Neural cell (in vitro differentiated cells): ENCODE measurements around the gene DNMBP. TPM values are rescaled to one million over a fixed set of nuclear protein-coding genes. Genes with fewer than 3 reads are reported as not detected.

Experiments
- H2AFZ ChIP-seq: fragments of 200-600, 300-800 bp; sonication (generic), shearing (Covaris generic); 2 replicates; pipeline ENCODE4 v1.6.0; 2014; ENCODE audit warnings: low read depth, mild to moderate bottlenecking, antibody characterized with exemption, low read length, moderate library complexity
- H3F3A ChIP-seq: fragments of 200-600 bp; shearing (Covaris generic); 2 replicates; pipeline ENCODE4 v1.6.1; 2016; ENCODE audit warnings: mild to moderate bottlenecking, moderate library complexity, mixed read lengths, antibody characterized with exemption, low read length; ENCODE audit not compliant: insufficient read depth, poor library complexity, severe bottlenecking
- H3K27ac ChIP-seq: fragments of 200-600, 300-800 bp; sonication (generic), shearing (Covaris generic); 2 replicates; pipeline ENCODE4 v1.5.1; 2014; ENCODE audit warnings: mild to moderate bottlenecking, low read length, moderate library complexity
- H3K27me3 ChIP-seq: fragments of 300-800, 200-600 bp; sonication (generic), shearing (Covaris generic); 2 replicates; pipeline ENCODE4 v1.6.0; 2014; ENCODE audit warnings: mild to moderate bottlenecking, low read depth, low read length, moderate library complexity; ENCODE audit not compliant: insufficient read depth
- H3K36me3 ChIP-seq: fragments of 300-800, 200-600 bp; sonication (generic), shearing (Covaris generic); 2 replicates; pipeline ENCODE4 v1.5.1; 2014; ENCODE audit warnings: mild to moderate bottlenecking, antibody characterized with exemption, low read length, moderate library complexity; ENCODE audit not compliant: insufficient read depth
- H3K4me2 ChIP-seq: fragments of 300-800, 200-600 bp; sonication (generic), shearing (Covaris generic); 2 replicates; pipeline ENCODE4 v1.6.0; 2014; ENCODE audit warnings: mild to moderate bottlenecking, low read length
- H3K4me3 ChIP-seq: fragments of 300-800, 200-600 bp; sonication (generic), shearing (Covaris generic); 2 replicates; pipeline ENCODE4 v1.5.1; 2014; ENCODE audit warnings: mild to moderate bottlenecking, low read length, moderate library complexity
- H3K79me2 ChIP-seq: fragments of 200-600 bp; shearing (Covaris generic); replicated peaks from 2 replicates; pipeline ENCODE4 v1.6.0; 2014; ENCODE audit warnings: mild to moderate bottlenecking, low read length, moderate library complexity; ENCODE audit not compliant: insufficient read depth
- H3K9ac ChIP-seq: fragments of 300-800, 200-600 bp; sonication (generic), shearing (Covaris generic); 2 replicates; pipeline ENCODE4 v1.6.1; 2016; ENCODE audit warnings: mild to moderate bottlenecking, low read length, mixed read lengths
- H3K9me2 ChIP-seq: fragments of 200-600 bp; shearing (Covaris generic); 2 replicates; pipeline ENCODE4 v1.6.1; 2016; ENCODE audit warnings: mild to moderate bottlenecking, low read length, mixed read lengths; ENCODE audit not compliant: insufficient read depth
- H3K9me3 ChIP-seq: fragments of 200-600, 300-800 bp; sonication (generic), shearing (Covaris generic); 2 replicates; pipeline ENCODE4 v1.6.1; 2016; ENCODE audit warnings: mild to moderate bottlenecking, mixed run types, low read length, moderate library complexity, mixed read lengths
- H4K20me1 ChIP-seq: fragments of 200-600 bp; shearing (Covaris generic); 2 replicates; pipeline ENCODE4 v1.6.1; 2016; ENCODE audit warnings: mild to moderate bottlenecking, mixed run types; ENCODE audit not compliant: insufficient read depth
- CTCF ChIP-seq: fragments of 450-650 bp; IDR thresholded peaks from 2 replicates; pipeline ENCODE4 v1.5.1; 2014; ENCODE audit warnings: antibody characterized with exemption, mild to moderate bottlenecking, moderate library complexity; ENCODE audit not compliant: poor library complexity, severe bottlenecking
- EP300 ChIP-seq: fragments of 450-650 bp; conservative IDR thresholded peaks from 2 replicates; pipeline ENCODE4 v1.6.1; 2014; ENCODE audit warnings: antibody characterized with exemption, mild to moderate bottlenecking, moderate library complexity; ENCODE audit not compliant: poor library complexity, severe bottlenecking
- EZH2 ChIP-seq: fragments of 200-600, 300-800 bp; shearing (Covaris generic), sonication (generic); IDR thresholded peaks from 2 replicates; pipeline ENCODE4 v1.6.1; 2014; ENCODE audit warnings: antibody characterized with exemption, low read length, borderline replicate concordance, mild to moderate bottlenecking; ENCODE audit not compliant: insufficient read depth, poor library complexity, severe bottlenecking
- MXI1 ChIP-seq: fragments of 450-650 bp; conservative IDR thresholded peaks from 2 replicates; pipeline ENCODE4 v1.6.1; 2014; ENCODE audit warnings: antibody characterized with exemption, mild to moderate bottlenecking; ENCODE audit not compliant: poor library complexity, severe bottlenecking
- POLR2AphosphoS5 ChIP-seq: IDR thresholded peaks from 2 replicates; pipeline ENCODE4 v1.6.1; 2012
- RAD21 ChIP-seq: fragments of 450-650 bp; conservative IDR thresholded peaks from 2 replicates; pipeline ENCODE4 v1.6.1; 2014; ENCODE audit warnings: antibody characterized with exemption, mild to moderate bottlenecking, moderate library complexity
- REST ChIP-seq: IDR thresholded peaks from 2 replicates; pipeline ENCODE4 v1.6.1; 2012; ENCODE audit warnings: borderline replicate concordance
- SMC3 ChIP-seq: fragments of 450-650 bp; conservative IDR thresholded peaks from 2 replicates; pipeline ENCODE4 v1.6.1; 2014; ENCODE audit warnings: antibody characterized with exemption, mild to moderate bottlenecking, moderate library complexity; ENCODE audit not compliant: poor library complexity
- TAF1 ChIP-seq: IDR thresholded peaks from 2 replicates; pipeline ENCODE4 v1.6.1; 2012; ENCODE audit warnings: low read depth
- polyA plus RNA-seq: library from polyadenylated mRNA; depleted of rRNA; stranded (reverse); fragments of >200 nt; gene quantifications from 2 replicates; pipeline ENCODE4 v1.2.3, GENCODE V29; 2014

Gene DNMBP
- polyA plus RNA-seq, 1 donor from 2014 or later: 2.3 TPM

- Histone ChIP-seq H3K9me2 (no peaks in the 10 kb centered on the region), H3F3A (no peaks in the 10 kb centered on the region), H4K20me1 (no peaks in the 10 kb centered on the region), H3K36me3 (no peaks in the 10 kb centered on the region), H3K9ac (no peak overlapping the region), H2AFZ (no peak overlapping the region), H3K9me3 (no peaks in the 10 kb centered on the region), H3K27me3 (no peaks in the 10 kb centered on the region), H3K79me2 (no peaks in the 10 kb centered on the region), H3K4me2 (no peak overlapping the region), H3K4me3 (no peak overlapping the region), H3K27ac (no peak overlapping the region)
- no peak for TF ChIP-seq MXI1
- TF ChIP-seq REST: no peak
- no peak for TF ChIP-seq RAD21
- TF ChIP-seq TAF1: no peak
- TF ChIP-seq POLR2AphosphoS5: no peak
- TF ChIP-seq EZH2: no peak
- no peak for TF ChIP-seq EP300
- TF ChIP-seq SMC3: no peak
- no peak for TF ChIP-seq CTCF
Observed at GRCh38 chr10:99976886-99977665, 32.7 kb downstream of the DNMBP start.

DNA sequence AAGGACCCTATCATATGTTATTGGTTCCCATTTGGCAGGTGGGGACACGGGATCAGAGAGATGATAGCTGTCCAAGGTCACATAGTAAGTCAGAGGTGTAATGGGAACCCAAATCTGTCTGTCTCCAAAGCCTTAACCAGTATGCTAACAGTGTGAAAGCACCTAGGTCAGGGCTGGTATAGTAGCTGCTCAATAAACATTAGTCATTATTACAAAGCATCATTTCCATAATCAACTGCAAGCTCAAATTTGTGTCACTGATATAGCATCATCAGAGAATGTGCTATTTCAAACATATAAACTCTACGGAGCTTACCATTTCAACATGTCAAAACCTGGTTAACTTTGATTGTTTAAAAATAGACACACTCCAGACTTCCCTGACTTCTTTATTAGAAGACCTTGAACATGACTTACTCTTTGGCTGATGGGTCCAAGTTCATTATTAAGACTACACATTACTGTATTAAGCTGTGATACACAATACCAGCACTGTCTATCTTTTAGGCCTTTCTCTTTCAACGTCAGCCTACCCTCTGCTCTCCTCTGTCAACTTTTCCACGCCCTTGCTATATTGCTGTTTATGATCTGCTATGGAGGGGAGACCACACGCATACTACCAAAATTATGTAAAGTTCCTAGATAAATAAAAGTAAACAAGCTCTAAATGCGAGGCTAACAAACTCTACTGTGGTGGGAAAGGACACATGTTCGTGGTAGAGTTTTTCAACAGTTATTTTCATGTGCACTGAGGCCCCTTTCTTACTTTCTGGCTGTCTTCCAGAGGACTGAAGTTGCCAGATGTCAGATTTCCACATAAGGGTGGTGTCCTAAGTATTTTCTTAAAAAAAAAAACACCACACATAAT, 33.6 kb downstream of the DNMBP start:
- no peaks in the 10 kb centered on the region for H3K9me2 ChIP-seq
- no peaks in the 10 kb centered on the region for H4K20me1 ChIP-seq
- TF ChIP-seq RAD21 (no peak), TAF1 (no peak), SMC3 (no peak), MXI1 (no peak), EZH2 (no peak), EP300 (no peak), POLR2AphosphoS5 (no peak), CTCF (no peak), REST (no peak)
- no peak overlapping the region for H2AFZ ChIP-seq
- H3K9ac ChIP-seq: no peak overlapping the region
- no peak overlapping the region for H3K4me2 ChIP-seq
- H3K9me3 ChIP-seq: no peaks in the 10 kb centered on the region
- no peaks in the 10 kb centered on the region for H3F3A ChIP-seq
- no peaks in the 10 kb centered on the region for H3K36me3 ChIP-seq
- no peak overlapping the region for H3K27ac ChIP-seq
- no peaks in the 10 kb centered on the region for H3K27me3 ChIP-seq
- no peak overlapping the region for H3K4me3 ChIP-seq
- H3K79me2 ChIP-seq: no peaks in the 10 kb centered on the region
